ENCODE results near the gene ICAM1.

Gene ICAM1

GRCh38 chr19:10270616-10271394 is at the start of gene ICAM1:
ICAM1 (plus strand) TSS chr19:10271120; CDS start chr19:10271160, 40 bp downstream.
- peak; percentile 53 for ATAC-seq

GRCh38 chr19:10222201-10222890 is 48.6 kb upstream of the ICAM1 start:
- TF ChIP-seq BACH2 (CRISPR knock-in tag; IDR thresholded peaks at IDR 0.05; ENCODE audit: borderline replicate concordance) (no peak), ZFP30 (CRISPR knock-in tag; IDR thresholded peaks at IDR 0.05) (no peak), RARB (CRISPR knock-in tag; IDR thresholded peaks at IDR 0.05) (no peak), ESRRG (CRISPR knock-in tag; IDR thresholded peaks at IDR 0.05) (no peak), ARNTL (CRISPR knock-in tag; IDR thresholded peaks at IDR 0.05; ENCODE audit: borderline replicate concordance, low read depth) (no peak), TOX (CRISPR knock-in tag; IDR thresholded peaks at IDR 0.05; ENCODE audit: borderline replicate concordance) (no peak)
- TF ChIP-seq, protein P1, sequence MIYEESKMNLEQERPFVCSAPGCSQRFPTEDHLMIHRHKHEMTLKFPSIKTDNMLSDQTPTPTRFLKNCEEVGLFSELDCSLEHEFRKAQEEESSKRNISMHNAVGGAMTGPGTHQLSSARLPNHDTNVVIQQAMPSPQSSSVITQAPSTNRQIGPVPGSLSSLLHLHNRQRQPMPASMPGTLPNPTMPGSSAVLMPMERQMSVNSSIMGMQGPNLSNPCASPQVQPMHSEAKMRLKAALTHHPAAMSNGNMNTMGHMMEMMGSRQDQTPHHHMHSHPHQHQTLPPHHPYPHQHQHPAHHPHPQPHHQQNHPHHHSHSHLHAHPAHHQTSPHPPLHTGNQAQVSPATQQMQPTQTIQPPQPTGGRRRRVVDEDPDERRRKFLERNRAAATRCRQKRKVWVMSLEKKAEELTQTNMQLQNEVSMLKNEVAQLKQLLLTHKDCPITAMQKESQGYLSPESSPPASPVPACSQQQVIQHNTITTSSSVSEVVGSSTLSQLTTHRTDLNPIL (CRISPR knock-in tag; IDR thresholded peaks at IDR 0.05; ENCODE audit: low read depth) = no peak
- TF ChIP-seq, protein P2, sequence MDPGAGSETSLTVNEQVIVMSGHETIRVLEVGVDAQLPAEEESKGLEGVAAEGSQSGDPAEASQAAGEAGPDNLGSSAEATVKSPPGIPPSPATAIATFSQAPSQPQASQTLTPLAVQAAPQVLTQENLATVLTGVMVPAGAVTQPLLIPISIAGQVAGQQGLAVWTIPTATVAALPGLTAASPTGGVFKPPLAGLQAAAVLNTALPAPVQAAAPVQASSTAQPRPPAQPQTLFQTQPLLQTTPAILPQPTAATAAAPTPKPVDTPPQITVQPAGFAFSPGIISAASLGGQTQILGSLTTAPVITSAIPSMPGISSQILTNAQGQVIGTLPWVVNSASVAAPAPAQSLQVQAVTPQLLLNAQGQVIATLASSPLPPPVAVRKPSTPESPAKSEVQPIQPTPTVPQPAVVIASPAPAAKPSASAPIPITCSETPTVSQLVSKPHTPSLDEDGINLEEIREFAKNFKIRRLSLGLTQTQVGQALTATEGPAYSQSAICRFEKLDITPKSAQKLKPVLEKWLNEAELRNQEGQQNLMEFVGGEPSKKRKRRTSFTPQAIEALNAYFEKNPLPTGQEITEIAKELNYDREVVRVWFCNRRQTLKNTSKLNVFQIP (CRISPR knock-in tag; IDR thresholded peaks at IDR 0.05; ENCODE audit: borderline replicate concordance, low read depth) = no peak
- ATAC-seq = no peak

More at GRCh38 chr19:10270616-10271394, at the start of gene ICAM1:
- TF ChIP-seq ZC3H10 (CRISPR knock-in tag; IDR thresholded peaks at IDR 0.05) (no peak), BACH2 (CRISPR knock-in tag; IDR thresholded peaks at IDR 0.05; ENCODE audit: borderline replicate concordance) (no peak)

DNA sequence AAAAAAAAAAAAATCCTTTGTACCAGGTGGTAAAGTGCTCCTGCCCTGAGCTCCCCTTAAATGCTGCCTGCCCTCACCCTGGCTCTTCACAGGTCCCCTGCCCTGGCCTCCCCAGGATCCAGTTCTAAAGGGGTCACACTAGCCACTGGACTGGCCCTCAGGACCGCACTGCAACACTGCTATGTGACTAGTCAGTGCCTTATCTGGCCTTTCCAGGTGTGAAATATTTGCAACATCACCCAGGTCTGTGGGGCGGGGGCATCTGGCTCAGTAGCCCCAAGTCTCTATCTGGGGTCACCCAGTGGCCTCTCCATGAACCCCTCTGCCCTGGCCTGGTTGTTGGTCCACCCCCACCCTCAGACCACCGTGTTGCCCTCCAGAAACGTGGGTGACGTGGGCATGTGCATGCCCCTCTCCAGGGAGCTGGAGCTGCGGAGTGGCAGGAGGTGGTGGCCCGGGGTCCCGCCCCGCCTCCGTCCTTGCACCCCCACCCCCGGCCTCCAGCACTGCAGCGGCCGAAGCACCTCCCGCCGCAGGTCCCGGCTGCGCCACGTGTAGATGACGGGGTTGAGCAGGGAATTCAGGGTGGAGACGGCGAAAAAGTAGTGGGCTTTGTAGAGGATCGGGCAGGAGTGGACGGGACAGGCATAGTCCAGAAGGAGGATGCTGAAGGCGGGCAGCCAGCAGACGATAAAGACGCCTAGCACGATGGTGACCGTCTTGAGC is 47.3 kb upstream of the ICAM1 start:
- TF ChIP-seq TOX (CRISPR knock-in tag; IDR thresholded peaks at IDR 0.05; ENCODE audit: borderline replicate concordance) = no peak
- TF ChIP-seq CSDC2 (CRISPR knock-in tag; IDR thresholded peaks at IDR 0.05) = no peak
- TF ChIP-seq ESRRG (CRISPR knock-in tag; IDR thresholded peaks at IDR 0.05) = no peak
- no peak for TF ChIP-seq GLIS3 (CRISPR knock-in tag; IDR thresholded peaks at IDR 0.05)
- no peak for TF ChIP-seq SNAI2 (CRISPR knock-in tag; IDR thresholded peaks at IDR 0.05)
- no peak for TF ChIP-seq PATZ1 (CRISPR knock-in tag; IDR thresholded peaks at IDR 0.05; ENCODE audit: borderline replicate concordance)
- TF ChIP-seq PPARA (CRISPR knock-in tag; IDR thresholded peaks at IDR 0.05; ENCODE audit: borderline replicate concordance) = no peak
- TF ChIP-seq ZNF565 (CRISPR knock-in tag; conservative IDR thresholded peaks at IDR 0.05; ENCODE audit: low read depth) = no peak
- TF ChIP-seq, protein P3, sequence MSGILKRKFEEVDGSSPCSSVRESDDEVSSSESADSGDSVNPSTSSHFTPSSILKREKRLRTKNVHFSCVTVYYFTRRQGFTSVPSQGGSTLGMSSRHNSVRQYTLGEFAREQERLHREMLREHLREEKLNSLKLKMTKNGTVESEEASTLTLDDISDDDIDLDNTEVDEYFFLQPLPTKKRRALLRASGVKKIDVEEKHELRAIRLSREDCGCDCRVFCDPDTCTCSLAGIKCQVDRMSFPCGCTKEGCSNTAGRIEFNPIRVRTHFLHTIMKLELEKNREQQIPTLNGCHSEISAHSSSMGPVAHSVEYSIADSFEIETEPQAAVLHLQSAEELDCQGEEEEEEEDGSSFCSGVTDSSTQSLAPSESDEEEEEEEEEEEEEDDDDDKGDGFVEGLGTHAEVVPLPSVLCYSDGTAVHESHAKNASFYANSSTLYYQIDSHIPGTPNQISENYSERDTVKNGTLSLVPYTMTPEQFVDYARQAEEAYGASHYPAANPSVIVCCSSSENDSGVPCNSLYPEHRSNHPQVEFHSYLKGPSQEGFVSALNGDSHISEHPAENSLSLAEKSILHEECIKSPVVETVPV (CRISPR knock-in tag; IDR thresholded peaks at IDR 0.05) = no peak
- no peak for ATAC-seq

DNA sequence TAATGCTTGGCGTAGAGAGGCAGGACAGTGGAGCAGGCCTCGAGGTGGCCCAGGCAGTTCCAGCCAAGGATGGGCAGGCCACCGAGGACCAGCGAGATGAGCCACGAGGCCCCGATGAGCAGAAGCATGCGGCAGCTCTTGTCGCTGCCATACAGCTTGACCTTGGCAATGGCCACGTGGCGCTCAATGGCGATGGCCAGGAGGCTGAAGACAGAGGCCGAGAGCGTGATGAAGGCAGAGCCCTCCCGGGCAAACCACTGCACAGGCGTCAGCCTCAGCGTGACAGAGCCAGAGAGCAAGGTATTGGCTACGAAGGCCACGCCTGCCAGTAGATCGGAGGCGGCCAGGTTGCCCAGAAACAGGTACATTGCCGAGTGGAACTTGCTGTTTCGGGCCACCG is 46.6 kb upstream of the ICAM1 start:
- ATAC-seq = no peak
- TF ChIP-seq PATZ1 (CRISPR knock-in tag; IDR thresholded peaks at IDR 0.05; ENCODE audit: borderline replicate concordance) = no peak
- no peak for TF ChIP-seq TOX (CRISPR knock-in tag; IDR thresholded peaks at IDR 0.05; ENCODE audit: borderline replicate concordance)
- TF ChIP-seq ZNF70 (CRISPR knock-in tag; IDR thresholded peaks at IDR 0.05) = no peak
- TF ChIP-seq ZFP30 (CRISPR knock-in tag; IDR thresholded peaks at IDR 0.05) = no peak
- TF ChIP-seq ESRRG (CRISPR knock-in tag; IDR thresholded peaks at IDR 0.05) = no peak
- TF ChIP-seq, protein P3 (CRISPR knock-in tag; IDR thresholded peaks at IDR 0.05) = no peak
- no peak for TF ChIP-seq CSDC2 (CRISPR knock-in tag; IDR thresholded peaks at IDR 0.05)
- TF ChIP-seq ARNTL (CRISPR knock-in tag; IDR thresholded peaks at IDR 0.05; ENCODE audit: borderline replicate concordance, low read depth) = no peak
- TF ChIP-seq RARB (CRISPR knock-in tag; IDR thresholded peaks at IDR 0.05) = no peak
- TF ChIP-seq, protein P2 (CRISPR knock-in tag; IDR thresholded peaks at IDR 0.05; ENCODE audit: borderline replicate concordance, low read depth) = no peak
- TF ChIP-seq PPARA (CRISPR knock-in tag; IDR thresholded peaks at IDR 0.05; ENCODE audit: borderline replicate concordance) = no peak
- TF ChIP-seq GLIS3 (CRISPR knock-in tag; IDR thresholded peaks at IDR 0.05) = no peak
- TF ChIP-seq OSR1 (CRISPR knock-in tag; IDR thresholded peaks at IDR 0.05) = no peak
- TF ChIP-seq ZNF565 (CRISPR knock-in tag; conservative IDR thresholded peaks at IDR 0.05; ENCODE audit: low read depth) = no peak
- TF ChIP-seq ZFP3 (CRISPR knock-in tag; IDR thresholded peaks at IDR 0.05) = no peak
- TF ChIP-seq BACH2 (CRISPR knock-in tag; IDR thresholded peaks at IDR 0.05; ENCODE audit: borderline replicate concordance) = no peak
- TF ChIP-seq ZNF8 (CRISPR knock-in tag; IDR thresholded peaks at IDR 0.05) = no peak

All from SK-N-SH treated with all-trans-retinoic acid at 6 μM for 48 hours (cell line).